SH-SY5Y (cell line): ENCODE data around the gene SBF1.

Experiments
- GATA2 ChIP-seq: IDR thresholded peaks from 2 replicates; pipeline ENCODE4 v1.6.1; 2011; ENCODE audit warnings: mild to moderate bottlenecking, low read depth, low read length
- GATA3 ChIP-seq: IDR thresholded peaks from 2 replicates; pipeline ENCODE4 v1.6.1; 2011; ENCODE audit warnings: low read depth, mild to moderate bottlenecking, low read length, moderate library complexity

DNA sequence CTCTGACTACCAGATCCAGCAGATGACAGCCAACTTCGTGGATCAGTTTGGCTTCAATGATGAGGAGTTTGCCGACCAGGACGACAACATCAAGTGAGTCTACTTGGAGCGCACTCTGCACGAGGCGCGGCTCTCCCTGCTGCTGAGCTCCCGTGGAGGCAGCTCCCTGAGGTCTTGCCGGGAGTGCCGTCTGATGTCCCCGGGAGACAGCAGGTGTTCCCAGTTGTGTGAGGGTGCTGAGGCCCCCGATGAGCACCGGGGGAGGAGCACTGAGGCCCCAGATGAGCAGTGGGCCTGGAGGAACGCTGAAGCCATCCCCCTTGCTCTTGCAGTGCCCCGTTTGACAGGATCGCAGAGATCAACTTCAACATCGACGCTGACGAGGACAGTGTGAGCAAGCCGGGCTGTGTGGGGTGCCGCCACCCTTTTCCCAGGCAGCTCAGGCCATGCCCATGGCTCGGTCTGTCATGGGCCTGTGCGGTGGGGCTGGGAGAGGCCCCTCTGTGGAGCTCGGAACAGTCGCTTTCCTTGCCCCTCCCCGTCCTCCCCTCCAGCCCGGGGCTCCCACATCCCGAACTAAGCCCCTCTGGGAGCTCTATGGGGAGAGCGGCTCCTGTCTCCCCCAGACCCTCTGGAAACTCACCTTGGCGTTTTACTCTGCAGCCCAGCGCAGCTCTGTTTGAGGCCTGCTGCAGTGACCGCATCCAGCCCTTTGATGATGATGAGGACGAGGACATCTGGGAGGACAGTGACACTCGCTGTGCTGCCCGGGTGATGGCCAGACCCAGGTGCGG lies 37.1 kb downstream of the SBF1 start:
- TF ChIP-seq GATA2 = no peak
- no peak for TF ChIP-seq GATA3
